CD8-positive, alpha-beta memory T cell (primary cell): ENCODE results near the gene MS4A6A. TPM values are rescaled to one million over a fixed set of nuclear protein-coding genes. Genes with fewer than 3 reads are reported as not detected.
"Not testable (repeated sequence)": the region's sequence is repeated elsewhere in the genome, so short reads cannot be mapped to it uniquely, and the experiment has no call there.

ENCODE experiments used
- CTCF ChIA-PET: fragments of 350-600 bp; sonication (Branson Sonifier 250); formaldehyde crosslinking; loops from one replicate; lab custom pipeline; 2021; ENCODE audit warnings: antibody characterized with exemption; lab: Charles Lee
- POLR2A ChIA-PET: fragments of 350-600 bp; sonication (Branson Sonifier 250); formaldehyde crosslinking; loops from one replicate; lab custom pipeline; 2021; ENCODE audit warnings: antibody characterized with exemption; lab: Charles Lee
- DNase-seq, 5 donors: peaks; one replicate each; pipeline versions ENCODE4 v3.0.0 to v3.0.0-alpha.2; 2020 to 2022; ENCODE audit warnings: mixed read lengths in 1 of 5
- H3K27ac ChIP-seq: one replicate; pipeline ENCODE4 v1.7.0; 2013; ENCODE audit warnings: low read depth, mild to moderate bottlenecking, low read length, moderate library complexity
- H3K27me3 ChIP-seq: 2 replicates; pipeline ENCODE4 v1.7.0; 2013; ENCODE audit warnings: low read length, mild to moderate bottlenecking; ENCODE audit not compliant: insufficient read depth, poor library complexity, severe bottlenecking
- H3K36me3 ChIP-seq: 2 replicates; pipeline ENCODE4 v1.7.0; 2013; ENCODE audit warnings: mild to moderate bottlenecking, low read length, moderate library complexity; ENCODE audit not compliant: insufficient read depth
- H3K4me1 ChIP-seq: 2 replicates; pipeline ENCODE4 v1.7.0; 2013; ENCODE audit warnings: mild to moderate bottlenecking, low read length, moderate library complexity; ENCODE audit not compliant: insufficient read depth
- H3K4me3 ChIP-seq: 2 replicates; pipeline ENCODE4 v1.7.0; 2013; ENCODE audit warnings: mild to moderate bottlenecking, low read length
- H3K9me3 ChIP-seq: 2 replicates; pipeline ENCODE4 v1.7.0; 2013; ENCODE audit warnings: mild to moderate bottlenecking, low read length
- H3K27ac Mint-ChIP-seq, 8 donors: one replicate each; pipeline ENCODE4 v1.8.0; 2020 to 2021; ENCODE audit warnings: mixed read lengths in 8 of 8, mild to moderate bottlenecking in 6 of 8, inconsistent platforms in 3 of 8, moderate library complexity in 3 of 8
- H3K27me3 Mint-ChIP-seq, 2 donors: one replicate each; pipeline ENCODE4 v1.8.0; 2020 to 2021; ENCODE audit warnings: mixed read lengths in 2 of 2, mild to moderate bottlenecking in 1 of 2, moderate library complexity in 1 of 2
- H3K36me3 Mint-ChIP-seq, 3 donors: one replicate each; pipeline ENCODE4 v1.8.0; 2020 to 2021; ENCODE audit warnings: mixed read lengths in 3 of 3, inconsistent platforms in 1 of 3, mild to moderate bottlenecking in 1 of 3
- H3K4me1 Mint-ChIP-seq, 3 donors: one replicate each; pipeline ENCODE4 v1.8.0; 2020 to 2021; ENCODE audit warnings: mixed read lengths in 3 of 3, inconsistent platforms in 1 of 3, mild to moderate bottlenecking in 1 of 3
- H3K4me3 Mint-ChIP-seq, 7 donors: one replicate each; pipeline ENCODE4 v1.8.0; 2020 to 2021; ENCODE audit warnings: mixed read lengths in 7 of 7, mild to moderate bottlenecking in 6 of 7, moderate library complexity in 4 of 7, inconsistent platforms in 2 of 7
- H3K9me3 Mint-ChIP-seq, 5 donors: one replicate each; pipeline ENCODE4 v1.8.0; 2020 to 2022; ENCODE audit warnings: mixed read lengths in 5 of 5, mild to moderate bottlenecking in 3 of 5, moderate library complexity in 2 of 5, inconsistent platforms in 1 of 5
- polyA plus RNA-seq: library from polyadenylated mRNA; unstranded; fragments of 300-500 nt; fragmentation: Illumina TruSeq; gene quantifications from one replicate; pipeline ENCODE4 v1.2.3, GENCODE V29; 2021
- total RNA-seq, 2 experiments: library from RNA; stranded (reverse); gene quantifications; one replicate each; pipeline ENCODE4 v1.2.3, GENCODE V29; 2021

Gene MS4A6A
- total and polyA plus RNA-seq, 3 experiments from 2014 or later = 0.97 to 1.6 (median 1.6) TPM

- H3K9me3 Mint-ChIP-seq = peaks cover 0 to 9% (median 3%) of the 10 kb centered on the region in 5 donors
- peaks cover 3 to 28% of the 10 kb centered on the region in 2 donors for H3K27me3 Mint-ChIP-seq
- H3K27ac Mint-ChIP-seq = no peak overlapping the region
- ChIA-PET CTCF (interaction anchor here (1.1 kb wide), 1 partner anchor 439 kb away, joined by 3 read pairs; no protein-coding TSS in a partner anchor), POLR2A (no interaction called here)
- Histone ChIP-seq H3K27me3 (no peaks in the 10 kb centered on the region), H3K9me3 (no peaks in the 10 kb centered on the region), H3K4me1 (no peaks in the 10 kb centered on the region), H3K4me3 (no peak overlapping the region), H3K27ac (peak overlapping the region; percentile 60), H3K36me3 (no peaks in the 10 kb centered on the region)
- peak in 4 of 5 donors; percentile 14 to 32 (median 26) for DNase-seq
- H3K36me3 Mint-ChIP-seq = no peaks in the 10 kb centered on the region
- H3K4me3 Mint-ChIP-seq = no peak overlapping the region
- peaks cover 0 to 4% (median 0%) of the 10 kb centered on the region in 3 donors for H3K4me1 Mint-ChIP-seq
Observed at GRCh38 chr11:60193687-60194433, 11.0 kb upstream of the MS4A6A start.

GRCh38 chr11:60192564-60192963 is 9.7 kb upstream of the MS4A6A start:
- H3K9me3 ChIP-seq, H3K4me1 Mint-ChIP-seq, H3K27ac ChIP-seq, H3K36me3 ChIP-seq, H3K9me3 Mint-ChIP-seq, H3K27ac Mint-ChIP-seq, H3K27me3 ChIP-seq, H3K4me3 Mint-ChIP-seq, DNase-seq, H3K36me3 Mint-ChIP-seq, H3K4me1 ChIP-seq, POLR2A ChIA-PET, H3K4me3 ChIP-seq: not testable (repeated sequence)
- H3K27me3 Mint-ChIP-seq = peaks cover 4 to 18% of the 10 kb centered on the region in 2 donors
- CTCF ChIA-PET = interaction anchor here (1.1 kb wide), 1 partner anchor 438 kb away, joined by 3 read pairs; no protein-coding TSS in a partner anchor

DNA sequence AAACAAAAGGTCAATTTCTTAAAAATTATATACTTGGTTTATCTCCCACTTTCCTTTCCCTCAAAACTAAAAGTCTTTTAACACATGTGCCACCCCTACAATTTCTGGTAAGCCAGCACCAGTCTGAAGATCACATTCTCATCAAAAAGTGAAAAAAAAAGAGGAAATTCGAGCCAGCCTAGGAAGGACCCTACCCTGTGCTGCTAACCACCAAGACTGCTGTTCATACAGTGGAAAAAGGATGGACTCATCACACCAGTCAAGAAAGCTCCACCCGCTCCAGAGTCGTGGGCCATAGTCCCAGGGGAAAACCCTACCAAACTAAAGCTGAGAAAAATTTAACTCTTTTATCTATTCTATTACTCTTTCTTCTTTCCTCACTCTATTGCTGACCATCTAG is 5.6 kb upstream of the MS4A6A start:
- H3K4me3 ChIP-seq, CTCF ChIA-PET, H3K36me3 Mint-ChIP-seq, DNase-seq, H3K36me3 ChIP-seq, H3K4me1 Mint-ChIP-seq, H3K27me3 ChIP-seq, H3K27ac ChIP-seq, H3K9me3 ChIP-seq, POLR2A ChIA-PET, H3K4me1 ChIP-seq, H3K27ac Mint-ChIP-seq, H3K4me3 Mint-ChIP-seq: not testable (repeated sequence)
- peaks cover 3 to 10% (median 6%) of the 10 kb centered on the region in 5 donors for H3K9me3 Mint-ChIP-seq
- peaks cover 1 to 16% of the 10 kb centered on the region in 2 donors for H3K27me3 Mint-ChIP-seq

- CTCF ChIA-PET, POLR2A ChIA-PET, H3K27ac Mint-ChIP-seq, DNase-seq, H3K4me3 Mint-ChIP-seq, H3K36me3 ChIP-seq, H3K4me3 ChIP-seq, H3K4me1 Mint-ChIP-seq, H3K4me1 ChIP-seq, H3K36me3 Mint-ChIP-seq, H3K27me3 ChIP-seq, H3K27ac ChIP-seq, H3K9me3 Mint-ChIP-seq, H3K9me3 ChIP-seq: not testable (repeated sequence)
- H3K27me3 Mint-ChIP-seq = peaks cover 5 to 17% of the 10 kb centered on the region in 2 donors
Observed at GRCh38 chr11:60186128-60186527, 3.2 kb upstream of the MS4A6A start.

DNA sequence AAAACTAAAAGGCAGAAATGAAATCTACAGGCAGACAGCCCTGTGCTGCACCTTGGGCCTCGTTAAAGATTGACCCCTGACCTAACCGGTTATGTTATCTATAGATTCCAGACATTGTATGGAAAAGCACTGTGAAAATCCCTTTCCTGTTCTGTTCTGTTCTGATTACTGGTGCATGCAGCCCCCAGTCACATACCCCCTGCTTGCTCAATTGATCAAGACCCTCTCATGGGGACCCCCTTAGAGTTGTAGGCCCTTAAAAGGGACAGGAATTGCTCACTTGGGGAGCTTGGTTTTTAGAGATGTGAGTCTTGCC is 2.6 kb upstream of the MS4A6A start:
- H3K27ac ChIP-seq, H3K4me1 Mint-ChIP-seq, H3K9me3 ChIP-seq, H3K4me3 Mint-ChIP-seq, POLR2A ChIA-PET, CTCF ChIA-PET, H3K36me3 ChIP-seq, H3K4me1 ChIP-seq, H3K27me3 ChIP-seq, H3K4me3 ChIP-seq, H3K27ac Mint-ChIP-seq, H3K36me3 Mint-ChIP-seq, H3K9me3 Mint-ChIP-seq, DNase-seq: not testable (repeated sequence)
- peaks cover 5 to 17% of the 10 kb centered on the region in 2 donors for H3K27me3 Mint-ChIP-seq

DNA sequence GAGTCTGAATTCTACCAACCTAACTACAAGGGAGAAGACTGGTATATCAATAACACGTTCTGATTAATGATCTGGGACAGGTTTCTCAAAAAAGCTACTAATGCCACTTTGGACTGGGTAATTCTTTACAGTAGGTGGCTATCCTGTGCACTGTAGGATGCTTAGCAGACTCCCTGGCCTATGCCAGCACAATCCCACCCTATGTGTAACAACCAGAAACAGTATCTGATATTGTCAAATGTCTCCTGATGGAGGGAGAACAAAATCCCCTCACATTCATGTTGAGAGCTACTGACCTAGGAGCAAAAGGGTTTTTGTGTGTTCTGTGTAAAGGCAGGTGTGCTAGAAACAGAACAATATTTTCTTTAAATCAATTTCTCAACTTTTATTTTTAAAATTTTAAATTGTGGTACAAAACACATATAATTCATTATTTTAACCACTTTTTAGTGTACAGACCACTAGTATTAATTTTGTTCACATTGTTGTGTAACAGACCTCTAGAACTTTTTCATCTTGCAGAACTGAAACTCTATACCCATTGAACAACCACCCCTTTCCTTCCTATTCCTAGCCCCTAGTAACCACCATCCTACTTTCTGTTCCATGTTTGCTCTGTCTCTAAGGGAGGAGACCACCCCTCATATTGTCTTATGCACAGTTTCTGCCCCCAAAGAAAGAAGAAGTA is 2.1 kb upstream of the MS4A6A start:
- H3K9me3 Mint-ChIP-seq = peaks cover 0 to 6% (median 6%) of the 10 kb centered on the region in 5 donors
- no peak overlapping the region for H3K27ac ChIP-seq
- no peak for DNase-seq
- no peaks in the 10 kb centered on the region for H3K9me3 ChIP-seq
- no peak overlapping the region for H3K4me3 Mint-ChIP-seq
- H3K27ac Mint-ChIP-seq = peak overlapping the region in 1 of 8 donors; percentile 16
- H3K36me3 Mint-ChIP-seq = no peaks in the 10 kb centered on the region
- no peaks in the 10 kb centered on the region for H3K4me1 Mint-ChIP-seq
- H3K27me3 ChIP-seq = no peaks in the 10 kb centered on the region
- POLR2A ChIA-PET = no interaction called here
- no peaks in the 10 kb centered on the region for H3K4me1 ChIP-seq
- CTCF ChIA-PET = no interaction called here
- no peak overlapping the region for H3K4me3 ChIP-seq
- H3K27me3 Mint-ChIP-seq = peaks cover 5 to 17% of the 10 kb centered on the region in 2 donors
- no peaks in the 10 kb centered on the region for H3K36me3 ChIP-seq

DNA sequence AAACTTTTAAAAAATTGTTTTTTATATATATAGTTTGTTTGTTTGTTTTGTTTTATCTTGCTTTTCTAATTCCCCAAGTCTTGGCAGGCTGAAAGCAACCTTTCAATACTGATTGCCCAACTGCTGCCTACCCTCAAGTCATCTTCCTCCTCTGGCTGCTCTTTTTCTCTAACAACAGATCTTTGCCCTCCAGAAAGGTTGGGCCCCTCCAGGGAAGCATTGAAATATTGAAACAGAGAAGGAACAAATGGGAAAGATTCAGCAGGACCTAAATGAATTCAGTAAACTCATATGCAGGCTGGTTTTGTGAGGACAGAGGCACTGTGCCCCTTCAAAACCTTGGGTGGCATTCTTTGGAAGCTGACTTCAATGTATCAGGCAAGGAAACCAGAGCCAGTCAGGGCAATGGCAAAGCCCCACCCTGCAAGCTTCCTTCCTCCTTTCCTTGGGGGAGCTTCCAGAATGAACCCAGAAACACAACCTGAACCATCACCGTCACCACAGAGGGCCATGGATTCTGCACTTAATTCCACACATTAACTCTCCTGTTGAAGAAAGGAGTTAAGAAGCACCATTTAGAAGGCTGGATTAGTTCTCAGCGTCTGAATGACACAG is 815 bp upstream of the MS4A6A start:
- ChIA-PET CTCF (no interaction called here), POLR2A (no interaction called here)
- Histone ChIP-seq H3K27me3 (no peaks in the 10 kb centered on the region), H3K4me1 (no peaks in the 10 kb centered on the region), H3K36me3 (no peaks in the 10 kb centered on the region), H3K27ac (no peak overlapping the region), H3K4me3 (no peak overlapping the region), H3K9me3 (no peaks in the 10 kb centered on the region)
- H3K9me3 Mint-ChIP-seq = peaks cover 0 to 6% (median 6%) of the 10 kb centered on the region in 5 donors
- no peak overlapping the region for H3K27ac Mint-ChIP-seq
- H3K4me3 Mint-ChIP-seq = no peak overlapping the region
- H3K27me3 Mint-ChIP-seq = peaks cover 5 to 26% of the 10 kb centered on the region in 2 donors
- H3K4me1 Mint-ChIP-seq = no peaks in the 10 kb centered on the region
- no peaks in the 10 kb centered on the region for H3K36me3 Mint-ChIP-seq
- no peak for DNase-seq

- Histone ChIP-seq H3K36me3 (no peaks in the 10 kb centered on the region), H3K27me3 (no peaks in the 10 kb centered on the region), H3K4me1 (no peaks in the 10 kb centered on the region), H3K27ac (no peak overlapping the region), H3K9me3 (no peaks in the 10 kb centered on the region), H3K4me3 (no peak overlapping the region)
- Mint-ChIP-seq H3K27ac (peak overlapping the region in 2 of 8 donors; percentile 7 to 14), H3K9me3 (no peaks in the 10 kb centered on the region), H3K4me1 (peaks cover 3 to 14% (median 6%) of the 10 kb centered on the region in 3 donors), H3K36me3 (no peaks in the 10 kb centered on the region), H3K27me3 (peaks cover 3 to 33% of the 10 kb centered on the region in 2 donors), H3K4me3 (peak overlapping the region in 1 of 7 donors; percentile 6)
- POLR2A ChIA-PET = no interaction called here
- CTCF ChIA-PET = no interaction called here
- no peak for DNase-seq
Observed at GRCh38 chr11:60175860-60176275, 7.0 kb downstream of the MS4A6A start.
